ENCODE results near the gene SPESP1.

Gene SPESP1

GRCh38 chr15:68992696-68993095 lies 62.4 kb downstream of the SPESP1 start:
- DNase-seq (ENCODE audit: low spot score): no peak

- no peak for DNase-seq (ENCODE audit: low spot score)
Measured at GRCh38 chr15:68993276-68993675, 63.0 kb downstream of the SPESP1 start.

- DNase-seq (ENCODE audit: low spot score): no peak
Measured at GRCh38 chr15:68994149-68994548, 63.8 kb downstream of the SPESP1 start.

- DNase-seq (ENCODE audit: low spot score): no peak
Measured at GRCh38 chr15:68994981-68995761, 64.8 kb downstream of the SPESP1 start.

Measured in cerebellar cortex (tissue), 1 donor.